NCI-H2227 (cell line): Measurements from ENCODE around the gene ANKRD6.
"Not testable (repeated sequence)": the region's sequence is repeated elsewhere in the genome, so short reads cannot be mapped to it uniquely, and the experiment has no call there.

Source experiments
- DNase-seq: peaks from one replicate; lab custom pipeline; 2025; ENCODE audit not compliant: unreplicated experiment; lab: John Stamatoyannopoulos, UW

The ANKRD6 gene

GRCh38 chr6:89641581-89641980 lies 208.6 kb downstream of the ANKRD6 start:
- DNase-seq: not testable (repeated sequence)

DNA sequence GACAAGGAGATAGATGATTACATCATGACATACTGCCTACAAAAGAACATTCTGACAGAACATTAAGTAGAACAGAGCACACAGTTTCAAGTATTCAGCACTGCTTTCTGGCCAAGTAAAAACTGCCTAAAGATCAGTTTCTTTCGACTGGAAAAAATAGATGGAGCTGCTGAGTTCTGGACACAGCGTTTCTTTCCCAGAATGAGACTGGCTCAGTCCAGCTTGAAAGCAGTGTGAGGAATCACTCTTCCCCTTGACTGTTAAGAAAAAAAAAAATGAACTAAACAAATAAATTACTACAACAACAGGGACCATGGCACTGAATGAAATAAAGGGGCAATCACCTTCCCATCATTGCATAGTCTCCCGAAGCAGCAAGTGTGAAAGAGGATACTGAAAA lies 210.0 kb downstream of the ANKRD6 start:
- no peak for DNase-seq

DNA sequence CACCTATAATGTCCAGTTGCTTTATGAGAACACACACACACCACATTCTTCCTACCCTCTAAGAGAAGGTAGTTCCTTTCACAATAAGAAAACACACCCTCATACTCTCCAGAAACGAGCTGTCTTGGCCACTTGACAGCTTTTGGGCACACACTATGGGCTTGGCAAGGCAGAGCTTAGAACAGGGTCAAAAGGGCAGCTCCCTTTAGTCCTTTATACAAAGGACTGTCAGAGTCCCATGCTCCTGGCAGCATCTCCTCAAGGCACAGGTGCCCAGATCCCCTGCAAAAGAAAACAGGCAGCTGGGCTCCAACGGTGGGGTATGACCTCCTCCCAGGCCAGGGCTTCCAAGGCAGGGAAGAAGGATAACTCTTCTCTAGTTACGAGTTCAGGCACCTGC lies 210.5 kb downstream of the ANKRD6 start:
- DNase-seq: peak; percentile 14

DNA sequence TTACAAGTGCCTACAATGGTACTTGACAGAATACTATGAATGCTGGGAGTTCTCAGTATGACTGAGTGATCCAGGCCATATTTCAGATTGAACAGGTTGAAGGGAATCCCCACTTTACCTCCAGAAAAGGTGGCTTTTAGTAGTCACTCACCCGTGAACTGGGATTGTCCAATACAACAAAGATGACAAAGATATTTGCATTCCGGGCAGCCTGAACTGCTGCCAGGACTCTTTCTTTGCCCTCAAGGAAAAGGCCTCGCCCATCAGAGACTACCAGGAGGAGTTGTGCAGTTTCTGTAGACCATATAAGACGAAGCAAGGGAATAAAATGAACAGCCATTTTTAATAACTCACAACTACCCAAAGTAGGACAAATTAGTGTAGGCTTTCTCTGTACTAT lies 211.9 kb downstream of the ANKRD6 start:
- no peak for DNase-seq

DNA sequence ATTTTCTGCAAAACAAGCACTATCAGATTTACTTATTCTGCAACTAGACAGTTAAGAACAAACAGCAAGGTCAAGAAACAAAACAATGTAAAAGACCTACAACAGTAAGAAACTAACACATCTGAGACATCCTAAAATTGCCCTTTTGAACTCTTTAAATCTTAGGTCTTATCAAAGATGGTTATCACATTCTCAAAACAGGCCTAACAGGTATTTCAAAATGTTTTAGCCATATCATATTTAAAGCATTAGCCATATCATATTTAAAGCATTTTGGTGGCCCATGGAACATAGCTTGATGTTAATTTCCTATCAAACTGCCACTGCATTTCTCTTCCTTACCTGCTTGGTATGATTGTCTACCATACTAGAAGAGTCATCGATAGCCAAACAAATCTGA lies 216.7 kb downstream of the ANKRD6 start:
- DNase-seq: no peak

DNA sequence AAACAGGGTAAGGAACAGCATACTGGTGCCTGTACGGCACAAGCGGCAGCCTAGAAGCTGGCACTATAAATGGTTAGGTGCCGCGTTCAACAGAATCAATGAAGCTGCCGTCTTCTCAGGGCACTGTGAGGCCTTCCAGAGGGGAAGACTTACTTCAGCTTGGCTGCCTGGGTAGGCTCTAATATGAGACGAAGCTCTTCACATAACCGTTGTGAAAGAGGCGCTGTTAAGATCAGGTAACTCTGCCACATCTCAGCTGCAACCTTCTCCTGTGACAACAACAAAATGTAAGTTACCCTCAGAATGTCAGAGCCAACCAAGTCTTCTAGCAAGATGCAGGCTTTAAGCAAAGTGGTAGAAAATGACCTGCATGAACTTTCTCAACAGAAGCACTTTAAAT lies 217.6 kb downstream of the ANKRD6 start:
- peak; percentile 75 for DNase-seq

DNA sequence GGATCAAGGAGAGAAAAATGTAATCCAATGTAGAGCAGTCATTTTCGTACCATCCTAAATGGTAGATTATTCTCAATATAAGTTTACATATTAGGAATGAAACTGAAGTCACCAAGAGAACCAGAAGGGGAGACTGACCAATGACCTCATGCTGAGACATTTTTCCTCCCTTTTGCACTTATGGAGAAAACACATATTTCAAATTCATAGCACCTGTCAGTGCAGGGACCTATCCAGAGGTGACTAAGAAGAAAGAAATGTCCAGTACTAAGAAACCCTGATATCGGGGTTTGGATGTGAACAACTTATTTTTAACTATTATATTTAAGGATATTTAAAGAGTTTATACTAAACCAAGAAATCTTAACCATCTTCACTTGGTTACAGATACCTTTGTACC lies 222.2 kb downstream of the ANKRD6 start:
- DNase-seq: no peak

DNA sequence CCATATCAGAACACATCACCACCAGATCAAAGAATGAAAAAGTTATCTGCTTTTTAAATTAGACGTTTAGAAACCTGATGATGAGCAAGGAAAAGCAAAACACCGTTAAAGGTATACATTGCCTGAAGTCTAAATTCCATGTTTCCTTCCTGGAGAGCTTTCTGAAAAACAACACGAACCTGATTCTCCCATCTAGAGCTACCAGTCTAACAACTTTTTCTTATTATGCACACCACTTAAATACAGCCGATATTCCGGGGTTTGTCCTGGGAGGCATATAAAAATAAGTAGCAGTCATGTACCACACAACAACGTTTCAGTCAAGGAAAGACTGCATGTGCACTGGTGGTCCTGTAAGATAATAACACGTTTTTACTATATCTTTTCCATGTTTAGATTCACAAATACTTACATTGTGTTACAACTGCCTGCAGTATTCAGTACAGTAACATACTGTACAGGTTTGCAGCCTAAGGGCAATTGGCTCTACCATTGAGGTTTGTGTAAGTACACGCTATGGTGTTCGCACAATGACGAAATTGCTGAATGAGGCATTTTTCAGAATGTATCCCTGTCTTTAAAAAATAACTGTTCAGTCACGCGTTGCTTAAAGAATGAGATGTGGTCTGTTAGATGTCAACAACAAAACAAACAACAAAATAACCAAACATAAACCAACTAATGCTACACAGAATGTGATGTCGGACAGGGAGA lies 224.7 kb downstream of the ANKRD6 start:
- no peak for DNase-seq

DNA sequence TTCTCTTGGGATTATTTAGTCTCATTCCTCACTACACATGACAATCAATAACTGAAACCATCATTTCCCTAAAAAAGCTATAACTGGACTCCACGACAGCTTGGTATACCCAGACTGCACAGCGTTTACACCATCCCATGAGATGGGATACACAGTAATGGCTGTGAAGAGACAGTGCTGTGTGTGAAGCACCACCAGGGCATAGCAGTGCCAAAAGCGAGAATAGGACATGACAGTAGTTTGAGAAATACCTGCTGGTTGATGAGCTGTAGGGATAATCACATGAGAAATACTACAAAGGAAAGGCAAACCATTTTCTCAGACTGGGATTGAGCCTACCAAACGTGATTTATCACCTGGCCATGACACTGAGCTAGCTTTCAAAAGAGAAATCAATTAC lies 228.0 kb downstream of the ANKRD6 start:
- DNase-seq: no peak

GRCh38 chr6:89661559-89661958 lies 228.6 kb downstream of the ANKRD6 start:
- no peak for DNase-seq

- DNase-seq: no peak
These were observed 229.8 kb downstream of the ANKRD6 start for GRCh38 chr6:89662659-89663223.

- DNase-seq: no peak
These were observed 235.1 kb downstream of the ANKRD6 start for GRCh38 chr6:89667872-89668556.

DNA sequence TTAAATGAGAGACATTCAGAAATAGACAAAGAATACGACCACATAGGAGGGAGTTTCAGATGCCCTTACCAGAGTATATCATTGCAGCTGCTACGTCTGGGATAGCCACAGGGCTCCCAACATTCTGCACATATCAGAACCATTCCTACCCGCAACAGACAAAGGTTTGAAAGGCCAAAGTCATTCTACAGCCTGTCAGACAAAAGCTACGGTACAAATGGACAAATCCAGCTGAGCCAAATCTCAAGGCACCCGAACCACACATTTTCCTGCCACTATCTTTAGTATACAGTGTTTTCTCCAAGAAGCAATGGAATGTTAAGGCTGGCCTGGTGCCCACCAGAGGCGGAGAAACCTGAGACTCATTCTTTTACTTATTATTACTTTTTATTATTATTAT lies 236.1 kb downstream of the ANKRD6 start:
- no peak for DNase-seq

GRCh38 chr6:89670935-89671565 lies 238.1 kb downstream of the ANKRD6 start:
- no peak for DNase-seq

DNA sequence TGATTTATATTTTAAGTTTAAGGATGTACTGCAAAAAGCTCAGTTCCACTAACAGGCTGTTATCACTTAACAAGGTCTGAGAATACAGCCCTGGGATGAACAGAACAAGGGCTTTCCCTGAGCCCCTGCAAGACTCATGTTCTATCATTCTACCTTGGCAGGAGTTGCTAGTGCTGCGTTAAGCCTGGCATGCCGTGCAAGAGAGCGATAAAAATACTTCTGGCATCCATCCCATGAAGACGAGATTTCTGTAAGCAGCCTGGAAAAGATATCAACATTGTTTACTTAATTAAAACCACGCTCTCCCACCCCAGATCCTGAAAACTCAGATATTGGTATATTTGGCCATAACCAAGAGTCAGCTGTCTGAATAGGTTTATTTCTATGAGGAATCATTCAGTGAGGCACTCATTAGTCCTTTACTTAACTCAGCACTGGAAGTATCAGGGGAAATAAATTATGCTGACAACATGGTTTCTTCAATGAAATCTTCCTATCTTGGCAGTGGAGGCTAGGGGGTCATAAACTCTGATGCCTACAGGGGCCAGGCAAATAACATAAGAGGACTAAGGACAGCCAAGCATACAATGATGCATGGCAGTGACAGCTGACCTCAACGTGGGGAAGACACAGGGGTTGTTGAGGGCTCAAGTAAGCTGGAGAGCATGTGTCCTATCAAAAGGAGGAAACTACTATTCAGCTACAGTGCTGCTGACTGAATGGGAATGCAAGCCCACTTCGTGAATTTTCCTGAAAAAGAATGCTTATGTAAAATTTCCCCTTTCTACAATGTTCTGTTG lies 243.2 kb downstream of the ANKRD6 start:
- no peak for DNase-seq

- no peak for DNase-seq
These were observed 245.6 kb downstream of the ANKRD6 start for GRCh38 chr6:89678531-89678930.

DNA sequence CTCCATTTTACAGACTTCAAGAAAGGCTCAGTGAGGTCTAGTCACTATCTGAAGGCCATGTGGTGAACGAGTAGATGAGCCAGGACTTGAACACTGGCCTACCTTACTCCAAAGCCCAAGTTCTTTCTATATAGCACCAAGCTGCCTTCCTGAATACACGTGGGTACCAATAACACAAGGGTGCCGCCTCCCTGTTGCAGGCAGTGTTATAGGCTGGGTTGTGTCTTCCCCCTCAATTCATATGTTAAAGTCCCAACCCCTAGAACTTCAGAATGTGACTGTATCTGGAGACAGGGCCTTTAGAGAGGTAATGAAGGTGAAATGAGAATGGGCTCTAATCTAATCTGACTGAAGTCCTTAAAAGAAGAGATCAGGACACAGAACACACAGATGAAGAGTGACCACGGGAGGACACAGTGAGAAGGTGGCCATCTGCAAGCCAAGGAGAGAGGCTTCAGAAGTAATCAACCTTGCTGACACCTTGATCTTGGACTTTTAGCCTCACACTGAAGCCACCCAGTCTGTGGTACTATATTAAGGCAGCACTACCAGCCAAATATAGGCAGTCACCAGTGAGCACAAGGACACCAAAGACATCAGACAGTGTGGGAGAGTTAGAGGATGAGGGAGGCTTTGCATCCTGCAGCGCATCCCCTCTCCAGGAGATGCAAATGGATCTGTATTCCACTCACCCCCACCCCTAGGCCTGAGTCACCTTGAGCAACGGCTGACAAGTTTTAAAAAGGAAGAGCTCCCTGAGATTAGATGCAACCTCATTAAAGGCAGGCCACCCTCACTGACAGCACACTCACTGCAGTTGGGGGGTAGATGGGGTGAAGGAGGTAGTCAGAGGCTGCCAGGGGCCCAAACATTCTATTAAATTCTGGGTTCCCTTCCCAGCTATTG lies 246.5 kb downstream of the ANKRD6 start:
- DNase-seq: no peak

- peak; percentile 5 for DNase-seq
These were observed 247.2 kb downstream of the ANKRD6 start for GRCh38 chr6:89680150-89680549.

- no peak for DNase-seq
These were observed 247.6 kb downstream of the ANKRD6 start for GRCh38 chr6:89680551-89680950.

DNA sequence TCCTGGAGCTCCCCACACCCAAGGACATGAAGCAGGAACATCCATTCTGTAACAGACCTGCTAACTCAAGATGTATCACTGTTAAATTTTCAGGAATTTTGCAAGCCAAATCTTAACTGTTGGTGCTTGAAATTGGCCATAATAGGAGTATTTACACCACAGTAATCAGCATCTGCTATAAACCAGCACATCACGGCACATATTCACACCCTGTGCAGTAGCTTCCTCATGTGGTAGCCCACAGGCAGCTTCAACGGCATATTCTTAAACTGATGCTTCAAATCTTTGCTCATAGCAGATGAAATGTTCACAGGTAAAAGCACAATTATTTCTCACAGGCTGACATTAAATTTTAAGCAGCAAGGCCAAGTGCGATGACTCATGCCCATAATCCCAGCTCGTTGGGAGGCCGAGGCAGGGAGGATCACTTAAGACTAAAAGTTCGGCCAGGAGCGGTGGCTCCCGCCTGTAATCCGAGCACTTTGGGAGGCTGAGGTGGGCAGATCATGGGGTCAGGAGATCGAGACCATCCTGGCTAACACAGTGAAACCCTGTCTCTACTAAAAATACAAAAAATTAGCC lies 249.1 kb downstream of the ANKRD6 start:
- no peak for DNase-seq
